GM19438 (cell line): ENCODE results near the gene GNAI1.

Experiments
- ATAC-seq: cut with Tn5 transposase; IDR thresholded peaks from one replicate; pipeline ENCODE4 v1.9.1; 2021; ENCODE audit warnings: low read depth; ENCODE audit not compliant: unreplicated experiment

GNAI1 gene

GRCh38 chr7:80244206-80244916 is 109.7 kb downstream of the GNAI1 start:
- no peak for ATAC-seq

DNA sequence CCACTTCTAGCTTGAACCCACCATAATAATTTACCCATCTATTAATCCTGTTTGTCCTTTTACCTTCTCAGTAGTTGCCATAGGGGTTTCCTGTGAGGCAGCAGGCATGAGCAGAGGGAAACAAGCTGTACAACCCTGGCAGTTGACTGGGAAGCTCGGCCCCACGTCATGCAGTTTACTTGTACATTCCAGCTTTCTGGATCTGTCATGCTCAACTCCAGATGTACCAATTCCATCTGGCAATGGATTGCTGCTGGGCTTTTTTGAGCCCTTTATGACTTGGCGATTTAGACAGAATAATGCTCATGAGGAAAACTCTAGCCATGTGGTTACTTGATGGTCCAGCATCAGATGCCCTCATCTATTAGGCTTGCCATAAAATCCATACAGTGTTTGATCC is 112.5 kb downstream of the GNAI1 start:
- ATAC-seq: no peak

- no peak for ATAC-seq
Observed at GRCh38 chr7:80247891-80248290, 113.3 kb downstream of the GNAI1 start.

DNA sequence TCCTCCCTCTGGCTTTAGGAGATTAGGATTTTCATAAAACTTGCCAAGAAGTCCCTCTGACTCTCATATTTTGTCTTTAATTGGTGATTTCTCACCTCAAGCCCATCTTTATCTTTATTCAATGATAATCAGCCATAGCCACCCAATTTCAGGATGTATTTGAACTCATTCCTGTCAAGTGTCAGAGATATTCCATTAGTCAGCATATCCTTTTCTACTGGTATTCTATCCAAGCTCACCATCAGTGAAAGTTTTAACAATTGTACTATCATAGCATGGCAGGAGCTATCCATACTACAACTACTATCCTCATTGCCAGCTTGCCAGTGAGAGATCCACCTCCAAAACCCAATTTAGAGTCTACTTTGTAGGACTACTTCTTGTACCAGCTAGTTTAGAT is 114.6 kb downstream of the GNAI1 start:
- no peak for ATAC-seq

- no peak for ATAC-seq
Observed at GRCh38 chr7:80249619-80250295, 115.1 kb downstream of the GNAI1 start.

DNA sequence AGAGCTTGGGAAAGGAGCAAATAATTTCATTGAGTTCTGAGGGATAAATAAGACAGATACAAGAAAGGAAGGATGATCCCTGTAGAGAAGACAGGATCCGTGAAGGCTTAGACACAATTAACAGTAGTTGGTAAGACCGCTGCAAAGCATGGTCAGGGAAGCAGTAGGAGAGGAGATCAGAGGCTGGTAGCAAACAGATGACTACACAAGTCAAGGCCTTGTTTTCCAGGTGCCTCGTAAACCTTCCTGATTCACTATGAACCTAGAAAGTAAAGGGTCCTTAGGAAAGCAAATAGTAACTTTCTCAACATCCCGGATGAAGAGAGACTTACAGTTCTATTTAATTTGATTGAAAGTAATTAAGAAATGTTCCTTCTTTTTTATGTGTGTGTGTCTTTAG is 118.6 kb downstream of the GNAI1 start:
- ATAC-seq: no peak

- ATAC-seq: no peak
Observed at GRCh38 chr7:80253653-80254052, 119.0 kb downstream of the GNAI1 start.

DNA sequence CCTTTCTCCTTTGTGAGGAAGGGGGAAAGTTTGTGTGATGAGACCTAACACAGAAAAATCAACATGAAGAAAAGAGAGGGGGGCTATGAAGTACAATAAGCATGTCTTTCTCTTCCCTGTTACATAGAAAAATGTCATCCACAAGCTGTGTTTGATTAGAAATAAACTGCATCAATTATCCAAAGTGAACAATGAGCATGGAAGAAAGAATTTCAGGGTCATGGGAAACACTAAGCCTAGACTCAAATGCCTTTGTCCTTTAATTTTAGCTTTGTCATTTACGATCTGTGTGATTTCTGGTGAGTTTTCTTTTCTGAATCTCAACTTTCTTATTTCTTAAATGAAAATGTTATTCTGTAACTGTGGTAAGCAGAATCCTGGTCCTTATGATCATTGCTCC is 121.0 kb downstream of the GNAI1 start:
- no peak for ATAC-seq

DNA sequence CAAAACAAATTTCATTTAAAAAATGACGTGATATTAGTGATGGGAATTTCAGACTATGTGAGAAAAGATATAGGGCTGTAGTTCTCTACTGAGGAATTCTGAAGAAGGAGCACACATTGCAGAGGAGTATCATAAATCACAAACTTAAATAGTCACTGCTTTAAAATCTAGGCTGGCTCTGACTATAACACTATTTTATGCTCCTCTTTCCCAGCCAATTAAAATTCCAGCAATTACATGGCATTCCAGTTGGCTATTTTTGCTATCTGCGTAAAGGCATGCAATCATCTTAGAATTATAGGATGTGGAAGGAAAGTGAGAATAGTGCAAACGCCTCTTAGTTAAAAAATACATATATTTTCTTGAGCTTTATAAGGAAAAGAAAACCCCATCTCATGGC is 123.1 kb downstream of the GNAI1 start:
- ATAC-seq: no peak

DNA sequence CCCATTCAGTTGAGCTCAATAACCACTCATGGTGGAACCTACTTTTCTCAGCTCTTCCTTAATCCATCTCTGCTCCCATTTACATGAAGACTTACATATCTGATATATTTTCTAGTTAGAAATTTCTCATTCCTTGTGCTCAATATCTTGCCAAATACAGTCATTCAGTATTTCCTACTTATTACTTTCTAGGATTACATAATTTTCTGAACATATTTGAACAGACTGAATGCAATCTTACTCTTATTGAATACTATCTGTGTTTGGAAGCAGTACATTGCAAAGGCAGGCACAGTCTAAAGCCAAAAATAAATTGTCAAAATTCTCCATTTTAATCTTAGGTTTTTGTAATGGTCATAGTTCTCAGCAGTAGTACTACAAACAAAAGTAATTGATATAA is 126.0 kb downstream of the GNAI1 start:
- ATAC-seq: no peak

DNA sequence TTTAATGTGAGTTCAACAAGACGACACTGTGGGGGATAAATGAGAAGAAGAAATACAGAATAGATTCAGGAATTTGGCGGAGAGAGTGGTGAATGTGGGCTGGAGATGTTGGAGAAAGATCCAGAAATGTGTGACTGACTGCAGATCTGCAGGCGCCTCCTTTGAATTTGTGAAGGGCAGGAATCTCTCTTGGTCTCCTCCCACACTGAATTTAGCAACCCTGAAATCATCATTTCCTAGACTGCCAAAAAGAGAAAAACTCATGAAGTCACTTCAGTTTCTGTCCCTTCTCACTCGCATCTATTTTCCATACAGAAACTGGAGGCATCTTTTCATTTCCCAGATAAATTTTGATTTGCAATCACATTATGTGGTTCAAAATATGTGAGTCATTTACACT is 128.7 kb downstream of the GNAI1 start:
- no peak for ATAC-seq

GRCh38 chr7:80263821-80264220 is 129.2 kb downstream of the GNAI1 start:
- no peak for ATAC-seq

- no peak for ATAC-seq
Observed at GRCh38 chr7:80264769-80265495, 130.3 kb downstream of the GNAI1 start.

- ATAC-seq: no peak
Observed at GRCh38 chr7:80272560-80273239, 138.1 kb downstream of the GNAI1 start.

DNA sequence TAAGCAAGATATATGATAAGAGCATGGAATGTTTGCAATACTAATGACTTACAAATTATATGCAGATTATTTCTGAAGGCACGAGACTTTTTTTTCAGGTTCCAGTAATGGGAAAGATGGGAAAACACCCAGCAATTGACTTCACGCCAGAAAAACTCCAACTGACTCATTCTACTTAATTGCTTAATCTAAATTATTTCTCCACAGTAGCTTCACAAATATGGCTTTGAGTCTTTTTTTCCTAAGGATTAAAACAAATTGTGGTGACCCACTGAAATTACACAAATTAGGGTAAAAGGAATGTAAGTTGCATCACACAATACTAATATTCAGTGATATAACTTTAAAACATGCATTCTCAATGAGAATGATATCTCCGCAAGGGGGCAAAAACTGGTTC is 138.7 kb downstream of the GNAI1 start:
- ATAC-seq: no peak

GRCh38 chr7:80275192-80275605 is 140.6 kb downstream of the GNAI1 start:
- ATAC-seq: no peak
